ENCODE measurements around the gene MREG.

MREG gene

DNA sequence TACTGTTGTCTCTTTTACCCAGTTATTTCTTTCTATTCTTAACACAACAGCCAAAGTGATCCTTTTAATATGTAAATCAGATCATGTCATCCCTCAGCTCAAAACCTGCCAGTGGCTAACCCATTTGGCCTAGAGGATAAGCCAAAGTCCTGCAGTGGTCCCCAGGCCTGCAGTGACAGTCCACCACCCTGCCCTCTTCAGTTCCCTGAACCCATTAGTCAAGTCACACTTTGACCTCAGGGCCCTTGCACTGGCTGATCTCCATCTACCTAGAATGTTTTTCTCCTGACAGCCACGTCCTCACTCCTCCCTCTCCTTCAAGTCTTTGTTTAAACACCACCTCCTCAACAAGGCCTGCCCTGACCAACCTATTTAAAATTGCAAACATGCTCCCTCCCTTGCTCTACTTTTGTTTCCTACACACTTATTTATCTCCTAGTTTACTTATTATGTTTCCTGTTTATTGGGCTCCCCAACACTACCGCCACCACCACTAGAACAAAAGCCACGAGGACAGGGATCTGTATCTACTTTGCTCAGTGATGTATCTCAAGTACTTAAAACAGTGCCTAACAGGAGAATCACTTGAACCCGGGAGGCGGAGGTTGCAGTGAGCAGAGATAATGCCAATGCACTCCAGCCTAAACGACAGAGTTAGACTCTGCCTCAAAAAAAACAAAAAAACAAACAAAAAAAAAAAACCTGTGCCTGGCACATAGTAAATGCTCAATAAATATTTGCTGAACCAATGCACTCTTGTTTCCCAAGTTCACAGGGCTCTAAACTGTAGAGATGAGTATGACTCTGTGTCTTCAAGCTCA, 9.3 kb downstream of the MREG start:
- no peaks in the 10 kb centered on the region for H3K9me3 ChIP-seq (ENCODE audit: severe bottlenecking)
- no peak overlapping the region for H3K4me3 ChIP-seq (ENCODE audit: low read depth, low read length)
- H3K27me3 ChIP-seq (ENCODE audit: insufficient read depth, low read depth, severe bottlenecking): no peaks in the 10 kb centered on the region
- TF ChIP-seq, protein P1, sequence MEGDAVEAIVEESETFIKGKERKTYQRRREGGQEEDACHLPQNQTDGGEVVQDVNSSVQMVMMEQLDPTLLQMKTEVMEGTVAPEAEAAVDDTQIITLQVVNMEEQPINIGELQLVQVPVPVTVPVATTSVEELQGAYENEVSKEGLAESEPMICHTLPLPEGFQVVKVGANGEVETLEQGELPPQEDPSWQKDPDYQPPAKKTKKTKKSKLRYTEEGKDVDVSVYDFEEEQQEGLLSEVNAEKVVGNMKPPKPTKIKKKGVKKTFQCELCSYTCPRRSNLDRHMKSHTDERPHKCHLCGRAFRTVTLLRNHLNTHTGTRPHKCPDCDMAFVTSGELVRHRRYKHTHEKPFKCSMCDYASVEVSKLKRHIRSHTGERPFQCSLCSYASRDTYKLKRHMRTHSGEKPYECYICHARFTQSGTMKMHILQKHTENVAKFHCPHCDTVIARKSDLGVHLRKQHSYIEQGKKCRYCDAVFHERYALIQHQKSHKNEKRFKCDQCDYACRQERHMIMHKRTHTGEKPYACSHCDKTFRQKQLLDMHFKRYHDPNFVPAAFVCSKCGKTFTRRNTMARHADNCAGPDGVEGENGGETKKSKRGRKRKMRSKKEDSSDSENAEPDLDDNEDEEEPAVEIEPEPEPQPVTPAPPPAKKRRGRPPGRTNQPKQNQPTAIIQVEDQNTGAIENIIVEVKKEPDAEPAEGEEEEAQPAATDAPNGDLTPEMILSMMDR (IDR thresholded peaks at IDR 0.05; ENCODE audit: low read depth, low read length): no peak
- no peak overlapping the region for H3K27ac ChIP-seq
- peaks cover 5% of the 10 kb centered on the region; the same call in 1 of the 2 replicates for H3K36me3 ChIP-seq
- DNase-seq: no peak

DNA sequence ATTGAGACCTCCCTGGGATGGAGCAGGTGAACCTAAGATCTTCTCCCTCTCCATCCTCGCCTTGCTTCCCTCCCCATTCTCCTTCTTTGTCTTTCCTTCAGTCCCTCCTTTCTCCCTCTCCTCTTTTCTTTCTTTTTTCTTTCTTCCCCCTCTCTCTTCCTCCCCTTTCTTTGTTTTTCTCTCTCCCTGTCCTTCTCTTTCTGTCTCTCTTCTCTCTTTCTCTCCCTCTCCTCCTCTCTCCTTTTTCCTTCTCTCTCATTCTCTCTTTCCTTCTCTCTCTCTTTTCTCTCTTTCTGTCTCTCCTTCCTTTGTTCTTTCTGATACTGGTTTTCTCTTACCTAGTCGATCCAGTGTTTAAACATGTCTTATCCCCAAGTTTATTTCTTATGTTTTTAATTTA, 10.7 kb downstream of the MREG start:
- Histone ChIP-seq H3K27ac (no peak overlapping the region), H3K9me3 (ENCODE audit: severe bottlenecking) (no peaks in the 10 kb centered on the region), H3K4me3 (ENCODE audit: low read depth, low read length) (no peak overlapping the region), H3K27me3 (ENCODE audit: insufficient read depth, low read depth, severe bottlenecking) (no peaks in the 10 kb centered on the region), H3K36me3 (peaks cover 10% of the 10 kb centered on the region)
- TF ChIP-seq, protein P1 (IDR thresholded peaks at IDR 0.05; ENCODE audit: low read depth, low read length): no peak
- DNase-seq: no peak

DNA sequence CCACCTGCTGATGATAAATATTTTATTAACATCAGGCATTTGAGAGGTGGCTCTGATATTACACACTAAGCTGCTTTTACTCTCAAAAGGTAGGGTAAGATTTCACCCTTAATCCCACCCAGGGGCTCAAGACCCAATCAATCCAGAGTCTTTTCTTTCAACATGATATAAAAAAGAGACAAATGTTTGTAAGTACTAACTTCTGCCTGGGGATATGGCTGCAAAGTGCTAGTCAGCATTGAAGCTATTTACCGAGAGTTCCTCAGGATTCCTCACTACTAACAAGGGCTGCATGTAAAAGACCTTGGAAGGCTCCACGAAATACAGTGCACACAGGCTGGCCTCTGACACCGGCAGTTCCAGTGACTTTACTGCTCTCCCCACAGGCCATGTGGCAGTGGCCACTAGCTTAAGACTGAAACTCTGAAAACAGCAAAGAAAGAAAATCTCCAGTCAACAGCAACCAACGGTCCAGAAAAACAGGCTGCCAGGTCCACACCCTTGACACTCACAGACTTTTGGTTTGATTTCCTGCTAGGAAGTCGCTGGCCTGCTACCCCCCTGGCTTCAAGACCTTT, 11.2 kb downstream of the MREG start:
- H3K4me3 ChIP-seq (ENCODE audit: low read depth, low read length): no peak overlapping the region
- no peaks in the 10 kb centered on the region for H3K27me3 ChIP-seq (ENCODE audit: insufficient read depth, low read depth, severe bottlenecking)
- H3K36me3 ChIP-seq: peaks cover 15% of the 10 kb centered on the region
- H3K27ac ChIP-seq: no peak overlapping the region; the same call in 1 of the 2 replicates
- TF ChIP-seq, protein P1 (IDR thresholded peaks at IDR 0.05; ENCODE audit: low read depth, low read length): no peak
- DNase-seq: no peak
- H3K9me3 ChIP-seq (ENCODE audit: severe bottlenecking): no peaks in the 10 kb centered on the region

DNA sequence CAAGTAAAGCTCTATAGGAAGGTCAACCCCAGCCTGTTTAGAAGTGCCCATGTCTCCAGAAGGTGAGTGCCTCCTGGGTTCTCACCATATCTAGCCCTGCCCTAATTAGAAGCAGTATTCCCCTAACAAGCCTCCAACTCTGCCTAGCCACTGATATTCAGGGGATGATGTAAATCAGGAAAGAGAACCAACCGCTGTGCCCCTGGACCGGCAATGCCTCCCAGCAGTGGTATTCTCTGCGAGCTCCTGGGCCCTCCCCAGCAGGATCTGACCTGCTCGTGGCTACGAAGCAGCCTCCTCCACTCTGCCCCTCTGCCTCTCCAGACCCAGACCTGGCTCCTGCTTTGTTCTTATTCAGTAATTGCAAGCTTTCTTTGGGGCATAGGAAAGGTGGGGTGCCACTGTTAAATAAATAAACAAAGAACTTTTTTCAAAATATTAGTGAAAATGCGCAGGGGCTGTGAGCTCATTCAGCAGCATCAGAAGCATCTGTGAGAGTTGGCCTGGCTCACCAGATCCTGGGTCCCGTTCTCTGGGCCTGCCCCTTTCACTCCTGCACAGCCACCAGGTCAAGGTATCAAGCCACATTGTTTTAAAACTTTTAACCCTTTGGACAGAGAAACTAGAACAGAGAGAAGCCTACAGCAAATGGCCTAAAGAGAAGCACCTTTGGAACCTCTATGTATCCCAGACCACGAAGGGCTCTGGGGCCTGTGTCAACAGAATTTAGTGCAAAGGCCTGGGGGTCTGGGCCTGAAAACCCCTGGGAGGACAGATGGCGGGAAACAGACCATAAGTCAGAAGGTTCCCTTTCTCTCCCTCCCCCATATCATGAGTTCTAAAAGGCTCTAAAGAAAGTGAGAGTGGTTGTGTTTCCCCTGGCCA, 11.9 kb downstream of the MREG start:
- Histone ChIP-seq H3K27ac (no peak overlapping the region), H3K36me3 (peaks cover 20% of the 10 kb centered on the region), H3K27me3 (ENCODE audit: insufficient read depth, low read depth, severe bottlenecking) (no peaks in the 10 kb centered on the region), H3K9me3 (ENCODE audit: severe bottlenecking) (no peaks in the 10 kb centered on the region), H3K4me3 (ENCODE audit: low read depth, low read length) (no peak overlapping the region)
- TF ChIP-seq, protein P1 (IDR thresholded peaks at IDR 0.05; ENCODE audit: low read depth, low read length): no peak
- DNase-seq: no peak

DNA sequence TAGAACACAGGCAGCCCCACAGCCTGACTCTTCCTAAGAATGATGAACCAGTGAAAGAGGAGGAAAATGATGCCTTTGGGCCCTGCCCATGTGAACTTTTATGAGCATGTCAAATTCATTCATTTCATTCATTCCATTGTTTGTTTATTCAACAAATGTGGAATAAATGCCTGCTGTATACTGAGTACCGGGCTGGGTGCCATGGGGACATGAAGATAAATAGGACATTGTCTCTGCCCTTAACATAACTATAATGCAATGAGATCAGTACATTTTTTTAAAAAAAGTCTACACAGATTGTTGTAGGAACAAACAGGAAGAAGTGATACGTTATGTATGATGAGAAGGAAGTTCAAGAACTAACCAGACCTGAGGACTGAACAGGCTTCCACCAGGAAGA, 14.7 kb downstream of the MREG start:
- Histone ChIP-seq H3K4me3 (ENCODE audit: low read depth, low read length) (no peak overlapping the region), H3K36me3 (peaks cover 36% of the 10 kb centered on the region), H3K9me3 (ENCODE audit: severe bottlenecking) (no peaks in the 10 kb centered on the region), H3K27ac (no peak overlapping the region), H3K27me3 (ENCODE audit: insufficient read depth, low read depth, severe bottlenecking) (no peaks in the 10 kb centered on the region)
- TF ChIP-seq, protein P1 (IDR thresholded peaks at IDR 0.05; ENCODE audit: low read depth, low read length): no peak
- no peak for DNase-seq
